Osteoblast (primary cell): ENCODE data around the gene TRIM56. TPM values are rescaled to one million over a fixed set of nuclear protein-coding genes. Genes with fewer than 3 reads are reported as not detected.
"Not testable (repeated sequence)": the region's sequence is repeated elsewhere in the genome, so short reads cannot be mapped to it uniquely, and the experiment has no call there.

Source experiments
- DNase-seq: peaks from one replicate; pipeline ENCODE4 v3.0.0; 2011; ENCODE audit warnings: low spot score, mixed read lengths; ENCODE audit not compliant: insufficient read length; ENCODE audit errors: missing footprints
- H2AFZ ChIP-seq: 2 replicates; pipeline ENCODE4 v1.6.0; 2011; ENCODE audit warnings: mild to moderate bottlenecking, low read length
- H3K27ac ChIP-seq: 2 replicates; pipeline ENCODE4 v1.5.1; 2011; ENCODE audit warnings: mild to moderate bottlenecking, low read depth, low read length, moderate library complexity
- H3K27me3 ChIP-seq: 2 replicates; pipeline ENCODE4 v1.6.0; 2012; ENCODE audit warnings: mild to moderate bottlenecking, control low read depth, inconsistent platforms, low read length, moderate library complexity; ENCODE audit not compliant: insufficient read depth
- H3K36me3 ChIP-seq: 2 replicates; pipeline ENCODE4 v1.5.1; 2011; ENCODE audit warnings: mild to moderate bottlenecking, low read length, control low read depth, moderate library complexity; ENCODE audit not compliant: insufficient read depth
- H3K4me1 ChIP-seq: 2 replicates; pipeline ENCODE4 v1.5.1; 2011; ENCODE audit warnings: mild to moderate bottlenecking, low read length, control low read depth, moderate library complexity; ENCODE audit not compliant: insufficient read depth
- H3K4me2 ChIP-seq: 2 replicates; pipeline ENCODE4 v1.6.0; 2011; ENCODE audit warnings: mild to moderate bottlenecking, low read length; ENCODE audit not compliant: insufficient read depth
- H3K4me3 ChIP-seq: fragments of 200-600 bp; sonication (generic); 3 replicates; pipeline ENCODE4 v1.5.1; 2012; ENCODE audit warnings: mild to moderate bottlenecking, low read length, inconsistent platforms; ENCODE audit not compliant: insufficient read depth
- H3K79me2 ChIP-seq: 2 replicates; pipeline ENCODE4 v1.6.0; 2012; ENCODE audit warnings: mild to moderate bottlenecking, low read length, control low read depth, inconsistent platforms; ENCODE audit not compliant: insufficient read depth
- H3K9me3 ChIP-seq: 2 replicates; pipeline ENCODE4 v1.5.1; 2011; ENCODE audit warnings: low read depth, low read length, control low read depth
- H4K20me1 ChIP-seq: 2 replicates; pipeline ENCODE4 v1.6.0; 2012; ENCODE audit warnings: mild to moderate bottlenecking, low read length, control low read depth; ENCODE audit not compliant: insufficient read depth
- CTCF ChIP-seq: IDR thresholded peaks from 2 replicates; pipeline ENCODE4 v1.5.1; 2011; ENCODE audit warnings: mild to moderate bottlenecking, low read depth, low read length, moderate library complexity; ENCODE audit errors: extremely low read depth
- total RNA-seq: library from RNA; depleted of rRNA; stranded (reverse); fragments of >200 nt; gene quantifications from 2 replicates; pipeline ENCODE4 v1.2.3, GENCODE V29; 2012

Gene TRIM56
- total RNA-seq, 1 donor, result 13.8 TPM

- Histone ChIP-seq H3K36me3 (no peaks in the 10 kb centered on the region), H2AFZ (no peak overlapping the region), H3K9me3 (no peaks in the 10 kb centered on the region), H3K4me3 (no peak overlapping the region), H4K20me1 (no peaks in the 10 kb centered on the region), H3K4me1 (no peaks in the 10 kb centered on the region), H3K27ac (no peak overlapping the region), H3K79me2 (no peaks in the 10 kb centered on the region), H3K4me2 (no peak overlapping the region), H3K27me3 (peaks cover 24% of the 10 kb centered on the region)
- no peak for TF ChIP-seq CTCF
- no peak for DNase-seq
Measured at GRCh38 chr7:101059620-101059942, 25.7 kb upstream of the TRIM56 start.

- no peaks in the 10 kb centered on the region for H3K4me1 ChIP-seq
Measured at GRCh38 chr7:101060992-101061391, 24.3 kb upstream of the TRIM56 start.

GRCh38 chr7:101064176-101064550 is 21.1 kb upstream of the TRIM56 start:
- DNase-seq, result not testable (repeated sequence)

More at GRCh38 chr7:101060992-101061391, 24.3 kb upstream of the TRIM56 start:
- no peak for TF ChIP-seq CTCF
- DNase-seq, result no peak
- H3K36me3 ChIP-seq, result no peaks in the 10 kb centered on the region
- H3K9me3 ChIP-seq, result no peaks in the 10 kb centered on the region
- no peak overlapping the region for H3K4me2 ChIP-seq
- no peaks in the 10 kb centered on the region for H4K20me1 ChIP-seq
- no peak overlapping the region for H3K4me3 ChIP-seq
- H3K27me3 ChIP-seq, result peaks cover 14% of the 10 kb centered on the region
- no peak overlapping the region for H2AFZ ChIP-seq
- H3K27ac ChIP-seq, result no peak overlapping the region
- no peaks in the 10 kb centered on the region for H3K79me2 ChIP-seq

GRCh38 chr7:101065162-101065561 is 20.1 kb upstream of the TRIM56 start:
- H2AFZ ChIP-seq, H4K20me1 ChIP-seq, H3K27me3 ChIP-seq, H3K4me3 ChIP-seq, DNase-seq, H3K27ac ChIP-seq, H3K79me2 ChIP-seq, H3K4me2 ChIP-seq, H3K9me3 ChIP-seq, H3K36me3 ChIP-seq, H3K4me1 ChIP-seq: not testable (repeated sequence)

More at GRCh38 chr7:101064176-101064550, 21.1 kb upstream of the TRIM56 start:
- not testable (repeated sequence) for H3K4me3 ChIP-seq, H2AFZ ChIP-seq, H3K27ac ChIP-seq, H4K20me1 ChIP-seq, H3K27me3 ChIP-seq, H3K4me1 ChIP-seq, H3K79me2 ChIP-seq, H3K9me3 ChIP-seq, H3K4me2 ChIP-seq, H3K36me3 ChIP-seq

GRCh38 chr7:101066141-101066832 is 19.0 kb upstream of the TRIM56 start:
- Histone ChIP-seq H3K4me3 (no peak overlapping the region), H3K4me1 (no peaks in the 10 kb centered on the region), H2AFZ (no peak overlapping the region), H3K27me3 (peaks cover 5% of the 10 kb centered on the region), H3K27ac (no peak overlapping the region), H3K36me3 (no peaks in the 10 kb centered on the region), H3K4me2 (no peak overlapping the region), H4K20me1 (no peaks in the 10 kb centered on the region), H3K79me2 (no peaks in the 10 kb centered on the region), H3K9me3 (no peaks in the 10 kb centered on the region)
- no peak for TF ChIP-seq CTCF
- DNase-seq, result no peak
